Ureter (tissue), 1 donor: ENCODE results near the gene GRHL3. TPM values are rescaled to one million over a fixed set of nuclear protein-coding genes. Genes with fewer than 3 reads are reported as not detected.

Source experiments
- DNase-seq: peaks from one replicate; pipeline ENCODE4 v3.0.0-alpha.2; 2020; ENCODE audit warnings: low spot score
- total RNA-seq: library from RNA; stranded (reverse); gene quantifications from one replicate; pipeline ENCODE4 v1.2.4, GENCODE V29; 2023
- donor health status: DM: yes; HTN: yes; CAD: no.

GRHL3 gene
- total RNA-seq, 1 donor from 2014 or later = 140 TPM

DNA sequence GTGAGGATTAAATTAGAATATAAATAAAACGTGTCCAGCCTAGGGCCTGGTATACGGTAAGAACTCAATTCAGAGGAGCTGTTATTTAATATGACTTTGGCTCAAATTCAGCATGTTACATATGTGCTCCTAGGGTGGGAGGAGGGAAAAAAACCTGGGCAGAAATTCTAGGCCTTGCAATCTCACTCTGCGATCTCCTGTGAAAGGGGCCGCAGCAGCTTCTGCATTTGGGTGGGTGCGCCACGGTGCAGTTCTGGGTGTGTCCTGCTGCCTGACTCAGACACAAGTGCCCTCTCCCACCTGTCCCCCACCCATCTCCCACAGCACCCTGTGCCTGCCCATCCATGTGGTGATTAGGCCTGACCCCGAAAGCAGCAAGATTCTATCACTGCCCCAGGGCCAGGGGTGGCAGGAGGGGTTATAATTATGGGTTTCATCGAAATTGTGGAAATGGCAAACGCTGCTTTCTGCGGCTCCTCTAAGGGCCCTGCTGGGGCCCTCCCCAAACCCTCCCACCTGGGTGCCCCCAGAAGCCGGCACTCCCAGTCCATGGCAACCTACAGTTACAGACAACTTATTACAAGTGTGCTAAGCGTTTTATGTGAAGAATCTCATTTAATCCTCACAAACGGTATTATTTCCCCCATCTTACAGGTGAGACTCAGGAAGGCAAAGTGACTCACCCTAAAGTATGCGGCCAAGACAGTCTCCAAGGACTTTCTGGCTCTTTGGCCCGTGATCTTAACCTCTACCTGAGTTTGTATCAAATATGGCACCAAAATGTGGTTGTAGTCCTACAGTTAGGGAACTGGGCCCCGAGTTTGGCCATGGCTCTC, 25.5 kb upstream of the GRHL3 start:
- DNase-seq = no peak

- no peak for DNase-seq
Observed at GRCh38 chr1:24294228-24294672, 24.9 kb upstream of the GRHL3 start.

DNA sequence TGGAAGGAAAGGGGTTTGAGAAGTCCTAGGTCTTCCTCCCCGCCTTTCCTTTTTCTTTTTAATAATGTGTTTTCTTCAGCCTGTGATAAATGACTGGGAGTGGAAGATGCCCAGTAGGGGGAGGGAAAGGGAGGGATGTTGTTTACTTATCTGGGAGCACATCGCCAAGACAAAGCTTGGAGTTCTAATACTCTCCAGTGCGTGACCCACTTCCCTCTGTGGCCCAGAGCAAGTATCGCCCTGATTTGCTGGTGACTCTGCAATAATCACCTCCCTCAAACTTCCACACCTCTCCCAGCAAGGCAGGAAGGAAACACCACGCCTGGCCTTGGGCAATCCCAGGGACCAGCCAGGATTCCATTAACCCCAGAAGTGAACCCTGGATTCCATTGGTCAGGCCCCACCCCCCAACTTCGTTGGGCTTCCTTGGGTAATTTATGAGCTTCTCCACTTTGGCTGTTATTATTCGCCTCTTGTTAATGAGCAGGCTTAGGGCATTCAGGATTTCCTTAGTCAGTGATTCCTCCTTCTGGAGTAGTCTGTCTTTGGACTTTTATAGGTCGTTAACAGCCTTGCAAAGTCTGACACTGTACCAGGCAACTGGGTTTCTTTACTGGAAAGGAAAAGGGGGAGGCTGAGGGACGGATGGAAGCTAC, 24.3 kb upstream of the GRHL3 start:
- DNase-seq = peak; percentile 74

- DNase-seq = no peak
Observed at GRCh38 chr1:24295535-24295934, 23.6 kb upstream of the GRHL3 start.

- no peak for DNase-seq
Observed at GRCh38 chr1:24297187-24297851, 21.8 kb upstream of the GRHL3 start.

DNA sequence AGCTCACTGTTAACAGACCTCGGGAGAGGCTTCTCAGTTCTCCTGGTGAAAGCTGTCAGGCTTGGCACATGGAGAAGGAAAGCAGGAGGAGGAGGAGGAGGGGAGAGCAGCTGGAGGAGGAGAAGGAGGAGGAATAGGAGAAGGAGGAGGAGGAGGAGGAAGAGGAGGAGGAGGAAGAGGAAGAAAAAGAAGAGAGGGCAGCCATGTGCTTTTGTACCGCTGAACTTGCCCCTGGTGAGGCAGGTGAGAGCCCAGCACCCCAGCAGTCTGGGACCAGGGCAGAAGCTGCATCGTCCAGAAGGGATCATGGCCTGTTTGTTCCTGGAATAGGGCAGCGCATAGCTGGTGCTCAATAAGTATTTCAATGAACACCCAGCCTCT, 21.3 kb upstream of the GRHL3 start:
- DNase-seq = no peak

DNA sequence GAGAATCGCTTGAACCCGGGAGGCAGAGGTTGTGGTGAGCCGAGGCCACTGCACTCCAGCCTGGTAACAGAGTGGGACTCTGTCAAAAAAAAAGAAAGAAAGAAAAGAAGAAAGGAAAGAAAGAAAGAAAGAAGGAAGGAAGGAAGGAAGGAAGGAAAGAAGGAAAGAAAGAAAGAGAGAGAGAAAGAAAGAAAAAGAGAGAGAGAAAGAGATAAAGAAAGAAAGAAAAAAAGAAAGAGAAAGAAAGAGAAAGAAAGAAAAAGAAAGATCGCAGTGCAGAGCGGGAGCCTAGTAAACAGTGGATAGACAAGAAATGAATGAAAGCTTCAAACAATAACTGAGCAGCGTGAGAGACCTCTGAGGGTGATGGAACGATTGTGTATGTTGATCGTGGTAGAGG, 20.6 kb upstream of the GRHL3 start:
- no peak for DNase-seq

DNA sequence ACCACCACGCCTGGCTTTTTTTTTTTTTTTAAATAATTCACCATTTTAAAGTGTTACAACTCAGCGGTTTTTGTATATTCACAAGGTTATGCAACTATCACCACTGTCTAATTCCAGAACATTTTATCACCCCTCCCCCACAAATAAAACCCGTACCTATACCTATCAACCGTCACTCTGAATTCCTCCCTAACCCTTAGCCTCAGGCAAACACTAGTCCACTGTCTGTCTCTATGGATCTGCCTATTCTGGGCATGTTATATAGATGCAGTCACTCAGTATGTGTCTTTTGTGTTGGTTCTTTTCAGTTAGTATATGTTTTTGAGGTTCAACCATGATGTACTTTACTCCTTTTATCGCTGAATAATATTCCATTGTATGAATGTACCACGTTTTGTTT, 19.3 kb upstream of the GRHL3 start:
- no peak for DNase-seq

DNA sequence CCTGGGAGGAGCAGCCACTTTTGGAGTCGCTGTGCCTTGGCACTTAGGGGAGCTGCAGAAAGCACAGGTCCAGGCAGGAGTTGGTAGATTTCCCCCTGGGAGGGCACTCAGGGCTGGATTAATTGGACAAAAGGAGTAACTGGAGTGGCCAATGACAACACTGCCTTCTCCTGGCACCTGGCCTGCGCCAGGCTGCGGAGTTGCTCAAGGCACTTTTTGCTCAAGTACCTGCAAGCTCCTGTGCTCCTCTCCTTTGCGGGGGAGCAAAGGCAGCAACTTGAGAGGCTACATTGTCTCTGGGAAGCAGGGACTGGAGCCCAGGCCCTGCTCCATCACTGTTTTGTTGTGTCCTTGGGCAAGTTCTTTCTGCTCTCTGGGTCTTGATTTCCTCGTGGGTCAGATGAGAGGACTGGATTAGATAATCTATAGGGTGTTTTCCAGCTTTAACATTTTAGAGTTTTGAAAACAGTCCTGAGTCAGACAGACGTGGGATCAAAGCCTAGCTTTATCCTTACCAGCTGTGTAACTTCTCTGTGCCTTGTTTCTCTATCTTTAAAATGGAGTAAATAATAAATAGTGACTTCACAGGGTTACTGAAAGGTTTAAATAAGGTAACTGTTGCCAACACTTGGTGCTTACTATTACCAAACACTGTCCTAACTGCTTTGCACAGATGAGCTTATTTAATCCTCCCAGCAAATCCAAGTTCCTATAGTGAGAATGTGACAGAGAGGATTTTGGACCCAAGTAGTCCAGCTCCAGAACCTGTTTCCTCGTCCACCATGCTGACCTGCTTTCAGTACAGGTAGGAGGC, 18.0 kb upstream of the GRHL3 start:
- DNase-seq = no peak

- DNase-seq = no peak
Observed at GRCh38 chr1:24301785-24302175, 17.4 kb upstream of the GRHL3 start.

DNA sequence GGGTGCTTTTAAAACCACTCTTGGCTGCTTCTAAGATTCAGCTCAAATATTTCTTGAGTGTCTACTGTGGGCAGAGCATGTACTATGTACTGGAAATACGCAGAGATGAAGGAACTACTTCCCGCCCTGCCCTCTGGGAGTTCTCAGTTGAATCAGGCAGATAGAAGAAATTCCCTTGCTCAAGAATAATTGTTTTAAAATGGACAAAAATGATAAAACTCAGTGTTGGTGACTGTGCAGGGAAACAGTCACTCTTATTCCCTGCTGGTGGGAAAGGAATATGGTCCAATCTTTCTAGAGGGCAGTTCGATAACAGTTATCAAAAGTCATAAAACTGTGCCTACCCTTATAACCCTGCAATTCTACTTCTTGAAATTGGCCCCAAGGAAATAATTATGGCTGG, 16.9 kb upstream of the GRHL3 start:
- no peak for DNase-seq

DNA sequence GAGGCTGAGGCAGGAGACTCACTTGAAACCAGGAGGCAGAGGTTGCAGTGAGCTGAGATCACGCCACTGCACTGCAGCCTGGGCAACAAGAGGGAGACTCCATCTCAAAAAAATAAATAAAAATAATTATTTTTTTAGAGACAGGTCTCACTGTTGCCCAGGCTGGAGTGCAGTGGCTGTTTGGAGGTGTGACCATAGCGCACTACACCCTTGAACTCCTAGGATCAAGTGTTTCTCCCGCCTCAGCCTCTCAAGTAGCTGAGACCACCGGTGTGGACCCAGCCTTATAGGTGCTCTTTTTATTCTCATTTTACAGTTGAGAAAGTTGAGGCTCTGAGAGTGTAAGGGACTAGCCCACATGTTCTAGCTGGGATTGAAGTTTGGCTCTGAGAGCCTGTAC, 15.6 kb upstream of the GRHL3 start:
- no peak for DNase-seq

DNA sequence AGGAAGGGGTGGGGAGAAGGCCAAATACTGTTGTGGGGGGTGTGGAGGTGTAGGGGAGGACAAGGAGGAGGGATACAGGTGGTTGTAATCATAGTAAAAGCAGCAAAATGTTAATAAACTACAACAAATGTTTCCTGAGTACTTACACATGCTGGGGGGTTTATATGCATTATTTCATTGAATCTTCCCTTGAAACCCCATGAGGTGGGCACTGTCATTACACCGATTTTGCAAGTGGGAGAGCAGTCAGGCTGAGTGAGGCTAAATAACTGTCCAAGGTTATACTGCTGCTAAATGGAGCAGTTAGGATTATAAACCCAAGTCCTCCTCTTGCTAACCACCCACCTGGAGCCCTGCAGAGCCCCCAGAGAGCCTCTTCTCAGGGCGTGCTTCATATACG, 14.4 kb upstream of the GRHL3 start:
- no peak for DNase-seq

GRCh38 chr1:24308365-24309015, 10.7 kb upstream of the GRHL3 start:
- no peak for DNase-seq

DNA sequence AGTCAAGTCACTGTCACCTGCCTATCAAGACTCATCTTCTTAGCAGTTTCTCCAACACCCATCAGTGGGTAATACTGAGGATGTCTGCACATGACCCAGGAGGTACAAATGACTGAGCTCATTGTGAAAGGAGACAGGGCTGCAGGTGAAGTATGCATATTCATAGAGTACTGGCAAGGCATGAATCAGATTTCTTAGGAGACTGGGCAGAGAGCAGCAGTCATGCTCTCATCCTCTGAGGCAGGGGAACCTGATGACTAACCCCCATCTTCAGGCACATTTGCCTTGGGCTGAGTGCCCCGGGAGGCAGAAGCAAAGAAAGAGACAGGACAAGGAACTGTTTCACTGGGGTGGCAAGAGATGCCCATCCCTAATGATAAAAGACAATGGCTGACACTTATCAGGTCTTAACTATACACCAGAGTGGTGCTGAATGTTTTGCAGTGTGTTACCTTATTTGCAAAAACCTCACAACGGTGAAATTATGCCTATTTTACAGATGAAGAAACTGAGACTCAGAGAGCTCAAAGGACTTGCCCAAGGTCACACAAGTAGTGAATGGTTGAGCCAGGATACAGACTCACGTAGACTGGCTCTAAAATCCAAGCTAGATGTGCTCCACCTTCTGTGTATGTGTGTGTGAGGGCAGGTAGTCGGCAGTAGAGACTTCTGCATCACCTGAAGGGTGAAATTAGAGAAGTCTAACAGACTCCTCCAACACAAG, 9.2 kb upstream of the GRHL3 start:
- no peak for DNase-seq

DNA sequence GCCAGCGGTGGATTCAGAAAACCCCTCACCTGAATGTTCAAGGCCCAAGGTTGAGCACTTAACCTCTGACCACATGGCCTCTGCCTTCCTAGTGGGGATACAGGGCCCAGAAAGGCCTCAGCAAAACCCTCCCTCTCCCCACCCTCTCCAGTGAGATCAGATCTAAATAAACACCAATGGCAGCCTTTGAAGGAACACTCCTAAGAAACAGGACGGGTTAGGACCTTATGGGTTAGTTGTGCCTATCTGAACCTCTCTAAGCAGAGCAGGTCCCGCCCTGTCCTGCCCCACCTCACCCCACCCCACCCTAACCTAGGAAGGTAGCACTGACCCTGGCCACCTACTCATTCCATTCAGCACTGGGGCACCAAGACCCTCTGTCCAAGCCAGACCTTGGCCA, 7.9 kb upstream of the GRHL3 start:
- DNase-seq = no peak

DNA sequence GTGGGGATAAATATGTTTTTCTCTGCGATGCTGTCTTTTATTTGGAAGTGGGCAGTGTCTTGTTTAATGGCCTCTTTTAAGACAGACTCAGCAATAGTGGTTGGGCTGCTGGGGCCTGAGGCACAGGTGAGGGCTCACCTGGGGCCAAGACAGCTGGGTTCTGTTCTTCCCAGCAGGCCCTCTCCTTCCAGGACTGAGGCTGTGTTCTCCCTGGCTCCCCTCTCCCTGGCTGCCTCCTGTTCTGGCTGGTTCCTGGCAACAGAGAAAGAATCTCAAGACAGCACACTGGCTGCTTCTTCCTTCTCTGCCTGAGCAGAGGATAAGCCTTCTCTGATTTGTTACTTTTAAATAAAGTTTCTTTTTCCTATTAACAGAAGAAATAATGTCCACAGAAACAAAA, 7.4 kb upstream of the GRHL3 start:
- DNase-seq = no peak

DNA sequence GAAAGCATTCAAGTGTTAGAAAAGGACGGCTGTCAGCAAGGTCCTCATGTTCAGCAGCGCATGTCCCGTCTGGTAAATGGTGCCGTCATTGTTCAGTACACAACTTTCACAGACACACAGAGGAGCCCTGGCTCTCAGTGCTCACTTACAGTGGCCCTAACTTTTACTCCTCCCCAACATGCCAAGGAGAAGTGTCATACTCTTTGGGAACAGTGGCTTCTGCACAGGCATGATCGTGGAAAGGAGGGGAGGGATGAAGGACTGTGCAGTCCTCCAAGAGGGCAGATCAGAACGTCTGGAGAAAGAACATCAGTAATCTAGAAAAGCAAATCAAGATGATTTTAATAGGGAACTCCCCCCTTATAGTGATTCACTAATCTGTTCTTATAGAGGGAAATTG, 3.8 kb upstream of the GRHL3 start:
- no peak for DNase-seq

- DNase-seq = no peak
Observed at GRCh38 chr1:24316645-24317044, 2.5 kb upstream of the GRHL3 start.

DNA sequence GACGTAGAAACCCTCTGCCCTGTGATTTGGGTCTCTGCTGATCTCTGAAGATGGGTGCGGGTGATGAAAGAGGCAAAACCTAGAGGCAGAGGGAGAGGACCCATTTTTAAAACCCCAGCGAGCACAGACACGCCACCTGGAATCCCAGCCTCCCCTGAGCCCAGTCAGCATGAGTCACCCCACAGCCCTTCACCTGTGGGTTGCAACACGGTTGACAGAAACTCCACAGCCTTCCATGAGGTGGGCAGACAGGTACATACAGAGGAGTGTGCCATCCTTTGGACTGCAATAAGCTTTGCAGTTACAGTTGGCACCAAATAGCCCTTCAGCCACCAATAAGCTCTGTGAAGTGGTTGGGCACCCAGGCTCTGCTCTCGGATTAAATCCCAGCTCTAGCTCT, 2.1 kb upstream of the GRHL3 start:
- peak; percentile 75 for DNase-seq
